ENCODE measurements around the gene S100A9. TPM values are rescaled to one million over a fixed set of nuclear protein-coding genes. Genes with fewer than 3 reads are reported as not detected.

S100A9 gene
- total RNA-seq, 1 donor from 2014 or later: 0.51 TPM

DNA sequence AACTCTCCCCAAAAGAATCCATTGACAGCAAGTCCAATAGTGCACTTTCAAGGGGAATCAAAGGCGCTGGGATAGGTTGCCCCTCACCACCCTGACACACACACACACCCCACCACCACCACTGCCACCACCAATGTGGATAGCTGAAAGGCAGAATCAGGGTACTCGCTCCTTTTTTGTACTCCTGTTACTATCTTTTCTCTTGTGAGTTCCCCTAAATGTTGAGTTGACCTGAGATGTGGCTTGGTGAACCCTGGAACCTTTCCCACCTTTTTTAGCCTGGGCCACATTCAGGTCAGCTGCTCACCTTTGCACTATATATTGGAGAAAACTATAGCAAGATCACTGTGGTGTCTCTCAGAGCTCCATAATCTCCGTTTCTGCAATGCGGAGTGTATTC lies 29.3 kb downstream of the S100A9 start:
- Mint-ChIP-seq H3K27ac (ENCODE audit: unreplicated experiment) (no peak overlapping the region), H3K27me3 (ENCODE audit: unreplicated experiment) (no peaks in the 10 kb centered on the region), H3K9me3 (ENCODE audit: unreplicated experiment) (no peaks in the 10 kb centered on the region), H3K36me3 (ENCODE audit: low read depth, unreplicated experiment) (no peaks in the 10 kb centered on the region), H3K4me1 (ENCODE audit: unreplicated experiment) (no peaks in the 10 kb centered on the region), H3K4me3 (ENCODE audit: unreplicated experiment) (no peak overlapping the region)
- DNase-seq (ENCODE audit: low spot score): no peak
- TF ChIP-seq, protein P1, sequence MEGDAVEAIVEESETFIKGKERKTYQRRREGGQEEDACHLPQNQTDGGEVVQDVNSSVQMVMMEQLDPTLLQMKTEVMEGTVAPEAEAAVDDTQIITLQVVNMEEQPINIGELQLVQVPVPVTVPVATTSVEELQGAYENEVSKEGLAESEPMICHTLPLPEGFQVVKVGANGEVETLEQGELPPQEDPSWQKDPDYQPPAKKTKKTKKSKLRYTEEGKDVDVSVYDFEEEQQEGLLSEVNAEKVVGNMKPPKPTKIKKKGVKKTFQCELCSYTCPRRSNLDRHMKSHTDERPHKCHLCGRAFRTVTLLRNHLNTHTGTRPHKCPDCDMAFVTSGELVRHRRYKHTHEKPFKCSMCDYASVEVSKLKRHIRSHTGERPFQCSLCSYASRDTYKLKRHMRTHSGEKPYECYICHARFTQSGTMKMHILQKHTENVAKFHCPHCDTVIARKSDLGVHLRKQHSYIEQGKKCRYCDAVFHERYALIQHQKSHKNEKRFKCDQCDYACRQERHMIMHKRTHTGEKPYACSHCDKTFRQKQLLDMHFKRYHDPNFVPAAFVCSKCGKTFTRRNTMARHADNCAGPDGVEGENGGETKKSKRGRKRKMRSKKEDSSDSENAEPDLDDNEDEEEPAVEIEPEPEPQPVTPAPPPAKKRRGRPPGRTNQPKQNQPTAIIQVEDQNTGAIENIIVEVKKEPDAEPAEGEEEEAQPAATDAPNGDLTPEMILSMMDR (IDR thresholded peaks at IDR 0.05; ENCODE audit: unreplicated experiment): no peak

DNA sequence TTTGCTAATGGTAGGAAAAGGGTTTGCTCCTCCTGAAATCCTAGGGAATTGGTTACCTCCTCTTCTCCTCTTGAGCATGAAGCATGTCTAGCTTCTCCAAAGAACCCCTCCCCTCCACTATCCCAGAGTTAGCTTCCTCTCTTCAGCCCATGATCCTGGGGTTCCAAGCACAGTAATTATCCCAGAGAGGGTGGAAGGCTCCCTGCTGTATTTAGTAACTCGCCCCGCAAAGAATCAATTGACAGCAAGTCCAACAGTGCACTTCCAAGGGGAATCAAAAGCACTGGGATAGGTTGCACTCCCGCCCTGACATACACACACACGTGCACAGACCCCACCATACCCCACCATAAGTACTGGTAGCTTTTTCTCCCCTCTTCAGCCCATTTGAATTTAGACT lies 30.1 kb downstream of the S100A9 start:
- H3K27me3 Mint-ChIP-seq (ENCODE audit: unreplicated experiment): no peaks in the 10 kb centered on the region
- DNase-seq (ENCODE audit: low spot score): no peak
- H3K27ac Mint-ChIP-seq (ENCODE audit: unreplicated experiment): no peak overlapping the region
- H3K4me3 Mint-ChIP-seq (ENCODE audit: unreplicated experiment): no peak overlapping the region
- no peaks in the 10 kb centered on the region for H3K9me3 Mint-ChIP-seq (ENCODE audit: unreplicated experiment)
- H3K36me3 Mint-ChIP-seq (ENCODE audit: low read depth, unreplicated experiment): no peaks in the 10 kb centered on the region
- TF ChIP-seq, protein P1 (IDR thresholded peaks at IDR 0.05; ENCODE audit: unreplicated experiment): no peak
- H3K4me1 Mint-ChIP-seq (ENCODE audit: unreplicated experiment): no peaks in the 10 kb centered on the region

DNA sequence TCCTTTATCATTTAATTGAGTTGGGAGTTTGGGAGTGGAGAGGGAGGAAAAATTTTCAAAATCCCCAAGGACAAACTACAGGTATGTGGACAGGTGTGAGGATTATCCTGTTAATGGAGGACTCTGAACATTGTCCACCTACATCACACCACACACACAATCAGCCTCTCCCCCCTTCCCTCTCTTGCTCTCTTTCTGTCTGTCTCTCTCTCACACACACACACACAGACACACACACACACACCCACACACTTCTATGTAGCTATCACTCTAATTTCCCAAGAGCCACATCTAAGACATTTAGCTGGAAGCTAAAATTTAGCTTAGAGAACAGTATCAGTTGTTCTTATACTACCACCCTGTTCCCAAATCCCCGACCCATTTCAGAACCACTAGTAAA lies 31.7 kb downstream of the S100A9 start:
- Mint-ChIP-seq H3K27ac (ENCODE audit: unreplicated experiment) (no peak overlapping the region), H3K4me3 (ENCODE audit: unreplicated experiment) (no peak overlapping the region), H3K4me1 (ENCODE audit: unreplicated experiment) (no peaks in the 10 kb centered on the region), H3K9me3 (ENCODE audit: unreplicated experiment) (no peaks in the 10 kb centered on the region), H3K27me3 (ENCODE audit: unreplicated experiment) (peaks cover under 1% of the 10 kb centered on the region), H3K36me3 (ENCODE audit: low read depth, unreplicated experiment) (no peaks in the 10 kb centered on the region)
- no peak for DNase-seq (ENCODE audit: low spot score)
- TF ChIP-seq, protein P1 (IDR thresholded peaks at IDR 0.05; ENCODE audit: unreplicated experiment): no peak

DNA sequence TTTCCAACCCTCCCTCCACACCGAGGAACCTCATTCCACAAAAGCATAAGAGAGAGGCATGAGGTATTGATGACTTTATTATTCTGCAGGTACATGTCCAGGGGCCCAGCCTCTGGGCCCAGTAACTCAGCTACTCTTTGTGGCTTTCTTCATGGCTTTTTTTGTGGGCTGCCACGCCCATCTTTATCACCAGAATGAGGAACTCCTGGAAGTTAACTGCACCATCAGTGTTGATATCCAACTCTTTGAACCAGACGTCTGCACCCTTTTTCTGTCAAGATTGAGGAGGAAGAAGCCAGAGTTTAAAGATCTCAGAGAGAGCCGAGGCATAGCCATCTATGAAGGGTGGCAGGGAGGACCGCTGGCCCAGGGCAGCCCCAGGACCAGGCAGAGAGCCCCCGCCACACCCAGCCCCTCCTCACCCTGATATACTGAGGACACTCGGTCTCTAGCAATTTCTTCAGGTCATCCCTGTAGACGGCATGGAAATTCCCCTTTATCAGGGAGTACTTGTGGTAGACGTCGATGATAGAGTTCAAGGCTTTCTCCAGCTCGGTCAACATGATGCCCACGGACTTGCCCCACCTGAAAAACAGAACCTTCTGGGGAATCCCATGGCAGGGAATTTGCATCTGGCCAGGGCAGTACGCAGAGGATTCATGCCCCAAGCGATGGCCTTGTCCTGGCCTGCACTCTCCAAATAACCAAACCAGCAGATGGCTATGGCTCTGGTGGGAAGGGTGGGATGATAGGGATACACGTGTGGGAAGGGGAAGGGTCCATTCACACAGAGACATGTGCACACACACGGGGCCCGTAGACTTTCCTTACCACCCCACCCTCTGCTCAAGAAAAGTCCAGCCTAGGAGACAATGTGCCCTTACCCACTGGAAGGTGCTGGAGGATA lies 32.6 kb downstream of the S100A9 start:
- H3K27me3 Mint-ChIP-seq (ENCODE audit: unreplicated experiment): peaks cover 1% of the 10 kb centered on the region
- H3K4me1 Mint-ChIP-seq (ENCODE audit: unreplicated experiment): no peaks in the 10 kb centered on the region
- H3K4me3 Mint-ChIP-seq (ENCODE audit: unreplicated experiment): no peak overlapping the region
- TF ChIP-seq, protein P1 (IDR thresholded peaks at IDR 0.05; ENCODE audit: unreplicated experiment): no peak
- no peak overlapping the region for H3K27ac Mint-ChIP-seq (ENCODE audit: unreplicated experiment)
- H3K36me3 Mint-ChIP-seq (ENCODE audit: low read depth, unreplicated experiment): no peaks in the 10 kb centered on the region
- H3K9me3 Mint-ChIP-seq (ENCODE audit: unreplicated experiment): no peaks in the 10 kb centered on the region
- DNase-seq (ENCODE audit: low spot score): no peak
